Measurements from ENCODE around the gene ZBTB2.
"Not testable (repeated sequence)": the region's sequence is repeated elsewhere in the genome, so short reads cannot be mapped to it uniquely, and the experiment has no call there.

The ZBTB2 gene

GRCh38 chr6:151327101-151327500, 64.3 kb downstream of the ZBTB2 start:
- no peak for DNase-seq (ENCODE audit: low spot score)

- DNase-seq (ENCODE audit: low spot score), result no peak
Observed at GRCh38 chr6:151326116-151326825, 65.1 kb downstream of the ZBTB2 start.

GRCh38 chr6:151325075-151326050, 66.0 kb downstream of the ZBTB2 start:
- DNase-seq (ENCODE audit: low spot score), result peak; percentile 67

- DNase-seq (ENCODE audit: low spot score), result no peak
Observed at GRCh38 chr6:151324488-151324825, 66.9 kb downstream of the ZBTB2 start.

DNA sequence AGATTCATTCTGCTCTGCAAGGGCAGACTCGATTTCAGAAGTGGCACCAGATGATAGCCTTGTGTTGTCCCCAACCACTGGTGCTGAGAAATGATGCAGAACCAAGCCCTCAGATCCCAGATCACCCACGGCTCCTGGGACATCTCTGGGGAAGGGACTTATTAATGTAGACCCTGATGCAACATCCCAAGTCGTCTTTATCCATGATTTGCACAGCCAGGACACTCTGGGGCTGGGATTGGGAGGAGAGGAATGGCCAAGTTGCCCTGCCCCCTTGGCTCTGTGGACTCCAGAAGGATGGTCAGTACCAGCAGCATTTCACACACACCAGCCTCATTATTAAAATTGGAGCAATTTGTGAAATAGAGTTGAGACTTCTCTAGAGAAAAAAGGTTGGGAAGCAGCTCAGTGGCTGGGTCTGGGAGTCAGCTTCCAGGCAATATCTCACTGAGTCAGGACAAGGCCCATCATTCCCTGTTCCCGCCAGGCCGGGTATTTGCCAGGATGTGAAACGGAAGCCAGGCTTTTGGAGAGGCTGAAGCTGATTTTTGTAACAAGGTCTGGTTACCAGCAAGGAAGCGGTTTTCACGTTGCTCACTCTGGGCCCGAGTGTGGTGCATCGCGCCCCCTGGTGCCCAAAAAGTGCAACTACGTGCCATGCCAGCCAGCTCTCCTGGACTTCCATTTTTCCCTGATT, 67.4 kb downstream of the ZBTB2 start:
- peak; percentile 87 for DNase-seq (ENCODE audit: low spot score)

GRCh38 chr6:151322570-151322969, 68.8 kb downstream of the ZBTB2 start:
- DNase-seq (ENCODE audit: low spot score), result no peak

DNA sequence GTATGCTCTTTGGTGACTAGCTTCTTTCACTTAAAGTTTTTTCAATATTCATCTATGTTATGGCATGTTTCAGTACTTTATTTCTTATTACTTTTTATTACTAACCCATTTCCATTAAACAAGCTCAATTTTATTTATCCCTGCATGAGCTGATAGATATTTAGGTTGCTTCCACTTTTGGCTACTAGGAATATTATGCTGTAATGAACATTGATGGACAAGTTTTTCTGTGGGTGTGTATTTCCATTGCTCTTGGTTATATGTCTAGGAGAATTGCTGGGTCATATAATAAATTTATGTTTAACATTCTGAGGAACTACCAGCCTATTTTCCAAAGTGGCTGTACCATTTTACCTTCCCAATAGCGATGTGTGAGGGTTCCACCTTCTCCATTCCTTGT, 69.9 kb downstream of the ZBTB2 start:
- DNase-seq (ENCODE audit: low spot score), result no peak

GRCh38 chr6:151320140-151320539, 71.2 kb downstream of the ZBTB2 start:
- DNase-seq (ENCODE audit: low spot score), result no peak

GRCh38 chr6:151317995-151318365, 73.4 kb downstream of the ZBTB2 start:
- DNase-seq (ENCODE audit: low spot score), result no peak

DNA sequence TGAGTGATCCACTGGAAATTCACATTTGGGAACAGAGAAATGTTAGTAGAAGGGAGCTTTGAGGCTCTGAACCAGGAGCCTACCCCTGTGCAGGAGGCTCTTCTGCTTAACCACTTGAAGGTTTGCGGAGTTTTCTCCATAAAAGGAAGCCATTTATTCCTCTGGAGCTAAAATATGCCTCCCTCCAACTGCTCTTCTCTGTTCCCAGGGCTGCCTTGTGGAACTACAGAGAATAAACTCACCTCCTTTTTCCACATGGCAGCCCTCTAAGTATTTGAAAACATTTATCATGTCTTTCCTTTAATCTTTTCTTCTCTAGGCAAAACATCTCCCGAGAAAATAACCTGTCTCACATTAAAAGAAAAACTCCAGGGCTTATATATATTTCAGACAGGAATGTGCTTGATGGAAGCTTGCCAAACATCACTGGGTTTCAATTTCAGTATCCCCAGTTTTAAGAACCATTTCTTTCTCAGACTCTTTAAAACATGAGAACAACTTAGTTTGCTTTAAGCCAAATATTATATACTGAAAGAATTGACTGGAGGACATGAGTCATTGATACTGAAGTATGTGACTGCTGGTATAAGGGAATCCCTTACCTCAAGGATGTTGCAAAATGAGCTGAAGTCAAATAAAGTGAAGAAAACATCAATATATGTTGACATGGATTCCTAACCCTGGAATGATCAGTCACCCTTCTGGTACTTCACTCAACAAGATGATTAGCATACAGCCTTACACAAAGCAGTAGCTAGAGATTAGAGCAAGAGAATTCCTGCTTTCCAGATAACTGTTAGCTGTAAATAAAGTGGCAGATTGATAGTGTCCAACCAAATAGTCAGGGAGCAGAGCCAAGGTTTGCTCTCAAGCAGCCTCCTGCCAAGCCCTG, 74.0 kb downstream of the ZBTB2 start:
- peak; percentile 47 for DNase-seq (ENCODE audit: low spot score)

DNA sequence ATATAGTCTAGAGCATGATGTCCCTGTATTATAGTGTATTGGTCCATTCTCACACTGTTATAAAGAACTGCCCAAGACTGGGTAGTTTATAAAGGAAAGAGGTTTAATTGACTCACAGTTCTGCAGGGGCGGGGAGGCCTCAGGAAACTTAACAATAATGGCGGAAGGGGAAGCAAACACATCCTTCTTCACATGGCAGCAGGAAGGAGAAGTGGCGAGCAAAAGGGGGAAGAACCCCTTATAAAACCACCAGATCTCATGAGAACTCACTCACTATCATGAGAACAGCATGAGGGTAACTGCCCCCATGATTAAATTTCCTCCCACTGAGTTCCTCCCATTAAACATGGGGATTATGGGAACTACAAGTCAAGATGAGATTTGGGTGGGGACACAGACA, 75.7 kb downstream of the ZBTB2 start:
- not testable (repeated sequence) for DNase-seq (ENCODE audit: low spot score)

All from AG20443 (cell line).